OCI-LY7 (cell line): ENCODE data around the gene ZNF182.

Experiments
- EZH2phosphoT487 ChIP-seq: fragments of 200-600 bp; sonication (generic); IDR thresholded peaks from 2 replicates; pipeline ENCODE4 v1.6.1; 2018; ENCODE audit warnings: low read depth, borderline replicate concordance, mild to moderate bottlenecking, mixed run types, antibody characterized with exemption, low read length, moderate library complexity, mixed read lengths
- TF ChIP-seq, protein P1 (sequence below): fragments of 200-600 bp; sonication (generic); conservative IDR thresholded peaks from 2 replicates; pipeline ENCODE4 v1.5.1; 2014; ENCODE audit warnings: mild to moderate bottlenecking, antibody characterized with exemption, low read length, moderate library complexity, mixed read lengths

- TF ChIP-seq, protein P1, sequence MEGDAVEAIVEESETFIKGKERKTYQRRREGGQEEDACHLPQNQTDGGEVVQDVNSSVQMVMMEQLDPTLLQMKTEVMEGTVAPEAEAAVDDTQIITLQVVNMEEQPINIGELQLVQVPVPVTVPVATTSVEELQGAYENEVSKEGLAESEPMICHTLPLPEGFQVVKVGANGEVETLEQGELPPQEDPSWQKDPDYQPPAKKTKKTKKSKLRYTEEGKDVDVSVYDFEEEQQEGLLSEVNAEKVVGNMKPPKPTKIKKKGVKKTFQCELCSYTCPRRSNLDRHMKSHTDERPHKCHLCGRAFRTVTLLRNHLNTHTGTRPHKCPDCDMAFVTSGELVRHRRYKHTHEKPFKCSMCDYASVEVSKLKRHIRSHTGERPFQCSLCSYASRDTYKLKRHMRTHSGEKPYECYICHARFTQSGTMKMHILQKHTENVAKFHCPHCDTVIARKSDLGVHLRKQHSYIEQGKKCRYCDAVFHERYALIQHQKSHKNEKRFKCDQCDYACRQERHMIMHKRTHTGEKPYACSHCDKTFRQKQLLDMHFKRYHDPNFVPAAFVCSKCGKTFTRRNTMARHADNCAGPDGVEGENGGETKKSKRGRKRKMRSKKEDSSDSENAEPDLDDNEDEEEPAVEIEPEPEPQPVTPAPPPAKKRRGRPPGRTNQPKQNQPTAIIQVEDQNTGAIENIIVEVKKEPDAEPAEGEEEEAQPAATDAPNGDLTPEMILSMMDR: no peak
- TF ChIP-seq EZH2phosphoT487: no peak
Measured at GRCh38 chrX:47960406-47960805, 43.4 kb downstream of the ZNF182 start.
